WTC11 (cell line): ENCODE data around the gene GNAO1. TPM values are rescaled to one million over a fixed set of nuclear protein-coding genes. Genes with fewer than 3 reads are reported as not detected.

Experiments used
- ATAC-seq: fragments of 200-7000 bp; cut with Tn5 transposase; 2 replicates; pipeline ENCODE4 v1.10.0; 2021; ENCODE audit warnings: mild to moderate bottlenecking, moderate library complexity
- CTCF ChIA-PET: fragments of 300-600 bp; sonication (Branson Sonifier 250); formaldehyde crosslinking; loops from one replicate; lab custom pipeline; 2021; ENCODE audit warnings: antibody characterized with exemption; lab: Charles Lee
- POLR2A ChIA-PET: fragments of 350-600 bp; sonication (Branson Sonifier 250); formaldehyde crosslinking; loops from one replicate; lab custom pipeline; 2021; ENCODE audit warnings: antibody characterized with exemption; lab: Charles Lee
- DNase-seq: peaks from one replicate; pipeline ENCODE4 v3.0.0; 2021; ENCODE audit warnings: low spot score
- H3K27ac Mint-ChIP-seq: 2 replicates; pipeline ENCODE4 v1.8.0; 2021; ENCODE audit warnings: mixed read lengths
- H3K27me3 Mint-ChIP-seq: 2 replicates; pipeline ENCODE4 v1.8.0; 2021; ENCODE audit warnings: low read depth, mild to moderate bottlenecking, moderate library complexity, mixed read lengths
- H3K36me3 Mint-ChIP-seq: 2 replicates; pipeline ENCODE4 v1.8.0; 2021; ENCODE audit warnings: mixed read lengths
- H3K4me1 Mint-ChIP-seq: 2 replicates; pipeline ENCODE4 v1.8.0; 2022; ENCODE audit warnings: mixed read lengths
- H3K4me3 Mint-ChIP-seq: 2 replicates; pipeline ENCODE4 v1.8.0; 2021; ENCODE audit warnings: mild to moderate bottlenecking, moderate library complexity, mixed read lengths
- H3K9me3 Mint-ChIP-seq: 2 replicates; pipeline ENCODE4 v1.8.0; 2021; ENCODE audit warnings: mixed read lengths
- AFF4 ChIP-seq: sonication (generic); formaldehyde crosslinking; IDR thresholded peaks from 2 replicates; pipeline ENCODE4 v1.8.1; 2023; ENCODE audit warnings: mild to moderate bottlenecking, missing genetic modification reagents, borderline replicate concordance
- CDX4 ChIP-seq: fragments of 250-450 bp; sonication (Bioruptor Pico); IDR thresholded peaks from 2 replicates; pipeline ENCODE4 v1.9.0; 2021; ENCODE audit warnings: moderate library complexity, mild to moderate bottlenecking, inconsistent platforms, borderline replicate concordance
- CREB1 ChIP-seq: sonication (generic); formaldehyde crosslinking; IDR thresholded peaks from 2 replicates; pipeline ENCODE4 v1.8.0; 2023; ENCODE audit warnings: mild to moderate bottlenecking, missing genetic modification reagents
- E2F4 ChIP-seq: sonication (generic); formaldehyde crosslinking; IDR thresholded peaks from 2 replicates; pipeline ENCODE4 v1.8.1; 2022; ENCODE audit warnings: low read depth, mild to moderate bottlenecking, moderate library complexity, missing genetic modification reagents, borderline replicate concordance
- E2F5 ChIP-seq: sonication (generic); formaldehyde crosslinking; IDR thresholded peaks from 2 replicates; pipeline ENCODE4 v1.8.1; 2022; ENCODE audit warnings: mild to moderate bottlenecking, moderate library complexity, missing genetic modification reagents
- EMX1 ChIP-seq: fragments of 250-450 bp; sonication (Bioruptor Pico); IDR thresholded peaks from 2 replicates; pipeline ENCODE4 v1.8.0; 2021; ENCODE audit warnings: mild to moderate bottlenecking
- FOXJ3 ChIP-seq: sonication (generic); formaldehyde crosslinking; IDR thresholded peaks from 2 replicates; pipeline ENCODE4 v1.9.0; 2021; ENCODE audit warnings: missing genetic modification reagents, mild to moderate bottlenecking, borderline replicate concordance
- HMGA2 ChIP-seq: fragments of 250-450 bp; sonication (Bioruptor Pico); IDR thresholded peaks from 2 replicates; pipeline ENCODE4 v1.4.0; 2021; ENCODE audit warnings: mild to moderate bottlenecking, moderate library complexity
- JUN ChIP-seq: sonication (generic); formaldehyde crosslinking; IDR thresholded peaks from 2 replicates; pipeline ENCODE4 v1.8.0; 2023; ENCODE audit warnings: mild to moderate bottlenecking, missing genetic modification reagents
- NFATC4 ChIP-seq: fragments of 250-450 bp; sonication (Bioruptor Pico); IDR thresholded peaks from 2 replicates; pipeline ENCODE4 v1.9.0; 2021; ENCODE audit warnings: mild to moderate bottlenecking
- NR1H2 ChIP-seq: sonication (generic); formaldehyde crosslinking; IDR thresholded peaks from 2 replicates; pipeline ENCODE4 v1.9.0; 2021; ENCODE audit warnings: mild to moderate bottlenecking, moderate library complexity, missing genetic modification reagents
- NR2C2 ChIP-seq: sonication (generic); formaldehyde crosslinking; IDR thresholded peaks from 2 replicates; pipeline ENCODE4 v1.8.0; 2022; ENCODE audit warnings: mild to moderate bottlenecking, missing genetic modification reagents
- NR3C1 ChIP-seq: sonication (generic); formaldehyde crosslinking; conservative IDR thresholded peaks from 2 replicates; pipeline ENCODE4 v1.8.1; 2023; ENCODE audit warnings: low read depth, mild to moderate bottlenecking, missing genetic modification reagents
- PREB ChIP-seq: sonication (generic); formaldehyde crosslinking; IDR thresholded peaks from 2 replicates; pipeline ENCODE4 v1.8.1; 2022; ENCODE audit warnings: mild to moderate bottlenecking, missing genetic modification reagents, moderate library complexity, borderline replicate concordance
- RORB ChIP-seq: fragments of 250-450 bp; sonication (Bioruptor Pico); IDR thresholded peaks from 2 replicates; pipeline ENCODE4 v1.9.0; 2021; ENCODE audit warnings: mild to moderate bottlenecking
- SOX15 ChIP-seq: fragments of 250-450 bp; sonication (Bioruptor Pico); IDR thresholded peaks from 2 replicates; pipeline ENCODE4 v1.9.0; 2021; ENCODE audit warnings: mild to moderate bottlenecking
- ZBTB43 ChIP-seq: sonication (generic); formaldehyde crosslinking; IDR thresholded peaks from 2 replicates; pipeline ENCODE4 v1.8.1; 2023; ENCODE audit warnings: mild to moderate bottlenecking, missing genetic modification reagents
- ZNF263 ChIP-seq: sonication (generic); formaldehyde crosslinking; IDR thresholded peaks from 2 replicates; pipeline ENCODE4 v1.8.1; 2022; ENCODE audit warnings: low read depth, mild to moderate bottlenecking, moderate library complexity, missing genetic modification reagents
- ZNF512 ChIP-seq: sonication (generic); formaldehyde crosslinking; IDR thresholded peaks from 2 replicates; pipeline ENCODE4 v1.8.1; 2022; ENCODE audit warnings: missing genetic modification reagents, borderline replicate concordance
- total RNA-seq: library from RNA; stranded (reverse); gene quantifications from 3 replicates; pipeline ENCODE4 v1.2.3, GENCODE V29; 2021

Gene GNAO1
- total RNA-seq, 1 experiment from 2014 or later, result 30.6 TPM

GRCh38 chr16:56360117-56361008 lies 169.1 kb downstream of the GNAO1 start:
- ChIA-PET POLR2A (interaction anchor here (0.7 kb wide), 1 partner anchor 22 kb away, joined by 6 read pairs; no protein-coding TSS in a partner anchor), CTCF (no interaction called here)
- no peak overlapping the region for H3K27ac Mint-ChIP-seq
- peaks cover 4% of the 10 kb centered on the region; the same call in 1 of the 2 replicates for H3K36me3 Mint-ChIP-seq
- H3K9me3 Mint-ChIP-seq, result no peaks in the 10 kb centered on the region
- no peaks in the 10 kb centered on the region for H3K27me3 Mint-ChIP-seq
- ATAC-seq (no peak), DNase-seq (peak; percentile 6)
- H3K4me1 Mint-ChIP-seq, result peaks cover 35% of the 10 kb centered on the region
- H3K4me3 Mint-ChIP-seq, result no peak overlapping the region
- TF ChIP-seq CDX4 (CRISPR knock-in tag), result no peak
- no peak for TF ChIP-seq SOX15 (CRISPR knock-in tag)
- TF ChIP-seq FOXJ3 (CRISPR knock-in tag), result no peak
- TF ChIP-seq EMX1, result no peak
- no peak for TF ChIP-seq ZNF512 (CRISPR knock-in tag)
- TF ChIP-seq HMGA2 (CRISPR knock-in tag), result no peak
- no peak for TF ChIP-seq RORB
- no peak for TF ChIP-seq NFATC4
- TF ChIP-seq ZBTB43 (CRISPR knock-in tag), result no peak

GRCh38 chr16:56362057-56362655 lies 170.9 kb downstream of the GNAO1 start:
- ChIA-PET POLR2A (no interaction called here), CTCF (interaction anchor here (0.6 kb wide), 1 partner anchor 51 kb away, joined by 3 read pairs; no protein-coding TSS in a partner anchor)
- Mint-ChIP-seq H3K4me1 (peaks cover 18% of the 10 kb centered on the region), H3K4me3 (no peak overlapping the region), H3K27me3 (no peaks in the 10 kb centered on the region), H3K36me3 (peaks cover 6% of the 10 kb centered on the region; the same call in 1 of the 2 replicates), H3K27ac (no peak overlapping the region), H3K9me3 (no peaks in the 10 kb centered on the region)
- no peak for DNase-seq
- ATAC-seq, result no peak
- no peak for TF ChIP-seq NR1H2 (CRISPR knock-in tag)
- TF ChIP-seq ZNF263 (CRISPR knock-in tag), result no peak
- no peak for TF ChIP-seq JUN (CRISPR knock-in tag)
- no peak for TF ChIP-seq E2F5 (CRISPR knock-in tag)
- no peak for TF ChIP-seq PREB
- no peak for TF ChIP-seq E2F4
- no peak for TF ChIP-seq NR2C2 (CRISPR knock-in tag)
- TF ChIP-seq NR3C1 (CRISPR knock-in tag), result no peak
- no peak for TF ChIP-seq CREB1 (CRISPR knock-in tag)
- no peak for TF ChIP-seq AFF4 (CRISPR knock-in tag)
